ENCODE measurements around the gene MEX3D. TPM values are rescaled to one million over a fixed set of nuclear protein-coding genes. Genes with fewer than 3 reads are reported as not detected.

MEX3D gene
- total RNA-seq, result 1 to 10 TPM; 6.7 to 8.2 TPM

DNA sequence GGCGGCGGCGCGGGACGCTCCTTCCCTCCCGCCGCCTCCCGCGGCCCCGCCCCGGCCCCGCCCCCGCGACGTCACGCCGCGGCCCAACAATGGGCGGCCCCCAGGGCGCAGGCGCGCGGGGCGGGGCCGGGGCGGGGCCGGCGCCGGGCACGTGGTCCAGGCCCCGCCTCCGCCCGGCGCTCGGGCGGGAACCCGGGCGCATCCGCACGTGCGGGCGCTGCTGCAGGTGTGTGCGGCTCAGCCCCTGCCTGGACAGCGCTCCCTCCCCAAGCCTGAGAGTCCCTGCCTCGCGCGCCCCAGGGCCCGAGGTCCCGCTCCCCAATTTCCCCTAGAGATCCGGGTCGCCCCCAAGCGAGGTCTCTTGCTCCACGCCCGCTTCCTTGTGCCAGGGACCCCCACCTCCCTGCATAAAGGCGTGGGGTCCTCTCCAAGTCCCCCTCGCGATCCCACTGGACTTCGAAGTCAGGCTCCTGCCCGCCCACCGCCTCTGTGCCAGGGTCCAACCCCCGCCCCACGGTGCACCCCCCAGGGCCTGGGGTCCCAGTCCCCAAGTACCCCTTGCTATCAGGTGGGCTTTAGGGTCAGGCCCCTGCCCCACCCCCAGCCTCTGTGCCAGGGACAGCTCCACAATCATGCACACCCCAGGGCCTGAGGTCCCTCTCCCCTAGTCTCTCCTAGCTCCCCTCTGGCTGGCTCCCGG, at the start of gene MEX3D:
Gene MEX3D (minus strand): TSS at position 6 of the 700 bp plus-strand sequence. CDS start 267 bp downstream, outside the sequence.
- Mint-ChIP-seq H3K27me3 (peaks cover 4% of the 10 kb centered on the region), H3K4me3 (peak within 1 kb of the TSS; percentile 42), H3K9me3 (no peaks in the 10 kb centered on the region), H3K36me3 (ENCODE audit: low read depth) (no peaks in the 10 kb centered on the region), H3K4me1 (no peaks in the 10 kb centered on the region), H3K27ac (no peak within 1 kb of the TSS)
- ATAC-seq (replicated peaks), result peak; percentile 92

- Mint-ChIP-seq H3K4me3 (peak overlapping the region; percentile 14), H3K4me1 (peaks cover 18% of the 10 kb centered on the region), H3K27me3 (no peaks in the 10 kb centered on the region), H3K27ac (peak overlapping the region; percentile 78), H3K9me3 (no peaks in the 10 kb centered on the region), H3K36me3 (ENCODE audit: low read depth) (peaks cover 50% of the 10 kb centered on the region)
- peak; percentile 63 for ATAC-seq (replicated peaks)
These were observed 48.8 kb upstream of the MEX3D start for GRCh38 chr19:1616875-1617274.

DNA sequence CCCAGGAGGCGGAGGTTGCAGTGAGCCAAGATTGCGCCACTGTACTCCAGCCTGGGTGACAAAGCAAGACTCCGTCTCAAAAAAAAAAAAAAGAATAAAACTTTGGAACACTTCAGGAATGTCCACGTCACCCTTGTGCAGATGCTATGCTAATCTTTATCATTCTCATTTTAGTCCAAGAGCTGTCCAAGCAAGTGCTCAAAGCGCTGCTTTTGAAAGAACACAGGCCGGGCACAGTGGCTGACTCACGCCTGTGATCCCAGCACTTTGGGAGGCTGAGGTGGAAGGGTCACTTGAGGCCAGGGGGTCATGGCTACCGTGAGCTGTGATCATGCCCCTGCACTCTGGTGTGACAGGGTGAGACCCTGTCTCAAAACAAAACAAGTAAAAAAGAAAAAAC, 48.3 kb upstream of the MEX3D start:
- Mint-ChIP-seq H3K9me3 (no peaks in the 10 kb centered on the region), H3K4me3 (peak overlapping the region; percentile 14), H3K4me1 (peaks cover 18% of the 10 kb centered on the region), H3K36me3 (ENCODE audit: low read depth) (peaks cover 53% of the 10 kb centered on the region), H3K27me3 (no peaks in the 10 kb centered on the region), H3K27ac (peak overlapping the region; percentile 78)
- no peak for ATAC-seq (replicated peaks)

DNA sequence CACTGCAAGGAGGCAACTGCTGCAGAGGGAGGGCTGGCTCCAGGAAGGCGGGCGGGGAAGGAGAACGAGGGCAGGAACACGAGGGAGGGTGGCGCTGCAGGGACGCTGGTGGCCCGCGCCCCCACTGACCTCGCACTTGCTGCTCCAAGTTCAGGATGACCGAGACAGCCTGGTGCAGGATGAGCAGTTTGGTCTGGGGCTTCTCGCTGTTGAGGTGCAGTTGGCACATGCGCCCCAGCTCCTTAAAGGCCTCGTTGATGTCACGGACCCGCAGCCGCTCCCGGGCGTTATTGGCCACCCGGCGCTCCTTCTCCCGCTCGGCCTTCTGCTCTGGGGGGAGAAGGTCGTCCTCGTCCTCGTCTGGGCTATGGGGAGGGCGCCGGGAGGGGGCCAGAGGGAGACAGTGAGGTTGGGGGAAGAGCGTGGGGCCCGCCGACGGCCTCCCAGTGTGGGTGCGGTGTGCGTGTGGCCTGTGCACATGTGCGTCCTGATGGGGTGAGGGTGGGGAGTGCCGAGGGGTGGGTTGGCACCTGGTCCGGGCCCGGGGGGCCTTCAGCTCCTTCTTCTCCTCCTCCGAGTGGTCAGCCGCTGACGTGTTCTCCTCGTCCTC, 47.1 kb upstream of the MEX3D start:
- ATAC-seq (replicated peaks), result no peak

GRCh38 chr19:1613808-1614570, 45.9 kb upstream of the MEX3D start:
- H3K27me3 Mint-ChIP-seq, result no peaks in the 10 kb centered on the region

More for the DNA sequence above, 47.1 kb upstream of the MEX3D start:
- Mint-ChIP-seq H3K27me3 (no peaks in the 10 kb centered on the region), H3K36me3 (ENCODE audit: low read depth) (peaks cover 64% of the 10 kb centered on the region), H3K4me1 (peaks cover 18% of the 10 kb centered on the region), H3K27ac (no peak overlapping the region), H3K4me3 (no peak overlapping the region), H3K9me3 (no peaks in the 10 kb centered on the region)

GRCh38 chr19:1613146-1613545, 45.0 kb upstream of the MEX3D start:
- no peak for ATAC-seq (replicated peaks)
- Mint-ChIP-seq H3K9me3 (no peaks in the 10 kb centered on the region), H3K4me1 (peaks cover 16% of the 10 kb centered on the region), H3K27ac (no peak overlapping the region), H3K27me3 (no peaks in the 10 kb centered on the region), H3K4me3 (no peak overlapping the region), H3K36me3 (ENCODE audit: low read depth) (peaks cover 61% of the 10 kb centered on the region)

More at GRCh38 chr19:1613808-1614570, 45.9 kb upstream of the MEX3D start:
- H3K9me3 Mint-ChIP-seq, result no peaks in the 10 kb centered on the region
- no peak for ATAC-seq (replicated peaks)
- no peak overlapping the region for H3K27ac Mint-ChIP-seq
- peaks cover 64% of the 10 kb centered on the region for H3K36me3 Mint-ChIP-seq (ENCODE audit: low read depth)
- no peak overlapping the region for H3K4me3 Mint-ChIP-seq
- peaks cover 22% of the 10 kb centered on the region for H3K4me1 Mint-ChIP-seq

DNA sequence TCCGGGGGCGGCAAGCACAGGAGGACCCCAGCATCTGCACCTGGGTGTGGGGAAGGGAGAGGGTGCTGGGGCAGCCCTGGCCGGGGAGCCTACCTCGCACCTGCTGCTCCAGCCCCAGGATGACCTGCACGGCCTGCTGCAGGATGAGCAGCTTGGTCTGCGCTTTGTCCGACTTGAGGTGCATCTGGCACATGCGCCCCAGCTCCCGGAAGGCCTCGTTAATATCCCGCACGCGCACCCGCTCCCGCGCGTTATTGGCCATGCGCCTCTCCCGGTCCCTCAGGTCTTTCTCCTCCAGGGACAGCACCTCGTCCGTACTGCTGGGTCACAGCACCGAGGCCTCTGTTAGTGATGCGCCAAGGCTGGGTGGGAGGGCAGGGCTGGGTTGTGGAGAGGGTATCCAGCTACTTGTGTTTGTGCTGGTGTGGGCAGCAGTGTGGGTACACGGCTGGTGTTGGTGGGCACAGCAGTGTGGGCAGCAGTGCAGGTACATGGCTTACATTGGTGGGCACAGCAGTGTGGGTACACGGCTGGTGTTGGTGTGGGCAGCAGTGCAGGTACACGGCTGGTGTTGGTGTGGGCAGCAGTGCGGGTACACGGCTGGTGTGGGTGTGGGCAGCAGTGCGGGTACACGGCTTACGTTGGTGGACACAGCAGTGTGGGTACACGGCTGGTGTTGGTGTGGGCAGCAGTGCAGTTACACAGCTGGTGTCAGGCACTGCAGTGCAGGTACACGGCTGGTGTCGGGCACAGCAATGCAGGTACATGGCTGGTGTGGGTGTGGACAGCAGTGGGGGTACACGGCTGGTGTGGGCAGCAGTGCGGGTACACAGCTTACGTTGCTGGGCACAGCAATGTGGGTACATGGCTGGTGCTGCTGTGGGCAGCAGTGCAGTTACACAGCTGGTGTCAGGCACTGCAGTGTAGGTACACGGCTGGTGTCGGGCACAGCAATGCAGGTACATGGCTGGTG, 44.3 kb upstream of the MEX3D start:
- no peaks in the 10 kb centered on the region for H3K27me3 Mint-ChIP-seq
- H3K36me3 Mint-ChIP-seq (ENCODE audit: low read depth), result peaks cover 58% of the 10 kb centered on the region
- H3K4me3 Mint-ChIP-seq, result no peak overlapping the region

DNA sequence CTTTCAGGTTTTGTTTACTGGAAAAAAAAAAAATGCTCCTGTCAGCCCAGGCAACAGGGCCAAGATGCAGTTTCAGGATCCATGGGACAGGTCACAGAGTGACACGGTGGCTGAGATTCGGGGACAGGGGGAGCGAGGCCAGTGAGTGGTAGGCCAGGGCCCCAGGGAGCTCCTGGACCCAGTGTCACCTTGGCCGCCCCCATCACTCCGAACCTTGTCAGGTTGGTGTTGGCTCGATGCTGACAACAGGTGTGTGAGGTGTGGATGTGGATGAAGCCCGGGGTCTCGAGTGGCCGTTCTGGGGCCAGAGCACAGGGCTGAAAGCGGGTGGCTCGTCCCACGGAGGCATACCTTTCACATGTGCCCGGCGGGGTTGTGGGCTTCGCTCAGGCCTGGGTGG, 43.2 kb upstream of the MEX3D start:
- Mint-ChIP-seq H3K4me3 (no peak overlapping the region), H3K4me1 (peaks cover 3% of the 10 kb centered on the region), H3K36me3 (ENCODE audit: low read depth) (peaks cover 48% of the 10 kb centered on the region), H3K27me3 (no peaks in the 10 kb centered on the region), H3K27ac (no peak overlapping the region), H3K9me3 (no peaks in the 10 kb centered on the region)
- no peak for ATAC-seq (replicated peaks)

More for the DNA sequence above, 44.3 kb upstream of the MEX3D start:
- peaks cover 12% of the 10 kb centered on the region for H3K4me1 Mint-ChIP-seq
- ATAC-seq (replicated peaks), result no peak
- no peak overlapping the region for H3K27ac Mint-ChIP-seq
- H3K9me3 Mint-ChIP-seq, result no peaks in the 10 kb centered on the region

GRCh38 chr19:1610579-1610978, 42.5 kb upstream of the MEX3D start:
- Mint-ChIP-seq H3K27ac (no peak overlapping the region), H3K36me3 (ENCODE audit: low read depth) (peaks cover 41% of the 10 kb centered on the region), H3K4me1 (peaks cover 7% of the 10 kb centered on the region), H3K4me3 (no peak overlapping the region), H3K27me3 (no peaks in the 10 kb centered on the region), H3K9me3 (no peaks in the 10 kb centered on the region)
- ATAC-seq (replicated peaks), result no peak

DNA sequence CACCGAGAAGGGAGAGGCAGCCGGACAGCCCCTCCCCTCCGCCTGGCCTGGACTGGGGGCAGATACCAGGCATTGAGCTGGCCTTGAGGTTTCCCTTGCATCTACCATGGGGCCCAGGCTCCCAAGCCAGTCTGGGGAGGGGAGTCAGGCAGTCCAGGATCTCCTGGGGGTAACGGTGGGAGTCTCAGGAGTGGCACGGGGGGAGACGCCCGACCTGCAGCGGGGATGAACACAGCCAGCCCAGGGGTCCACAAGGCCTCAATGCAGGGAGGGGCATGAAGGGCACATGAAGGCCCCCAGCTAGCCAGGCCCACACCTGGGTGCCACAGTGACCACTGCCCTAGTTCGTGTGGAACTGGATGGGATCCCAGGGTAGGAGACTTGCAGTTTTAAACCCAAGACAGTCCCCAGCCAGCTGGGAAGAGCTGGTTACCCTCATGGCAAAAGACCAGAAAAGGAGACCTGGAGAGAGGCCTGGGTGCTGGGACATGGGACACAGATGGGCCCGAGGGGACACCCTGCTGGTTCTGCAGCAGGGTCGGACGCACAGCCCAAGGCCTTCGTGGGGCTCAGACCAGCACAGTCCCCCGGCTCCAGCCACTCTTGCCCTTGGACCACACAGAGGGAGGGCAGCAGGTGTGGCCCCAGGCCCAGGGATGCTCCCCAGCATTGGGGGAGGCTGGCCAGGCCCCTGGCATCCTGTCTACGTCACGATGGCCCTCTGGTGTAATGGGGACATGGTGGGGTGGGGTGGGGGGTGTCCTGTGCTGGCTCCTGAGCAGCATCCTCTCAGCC, 41.8 kb upstream of the MEX3D start:
- H3K36me3 Mint-ChIP-seq (ENCODE audit: low read depth), result peaks cover 35% of the 10 kb centered on the region
- H3K4me3 Mint-ChIP-seq, result peak overlapping the region; percentile 48
- H3K9me3 Mint-ChIP-seq, result no peaks in the 10 kb centered on the region
- H3K27me3 Mint-ChIP-seq, result no peaks in the 10 kb centered on the region
- H3K27ac Mint-ChIP-seq, result peak overlapping the region; percentile 75
- ATAC-seq (replicated peaks), result no peak
- H3K4me1 Mint-ChIP-seq, result peaks cover 7% of the 10 kb centered on the region

DNA sequence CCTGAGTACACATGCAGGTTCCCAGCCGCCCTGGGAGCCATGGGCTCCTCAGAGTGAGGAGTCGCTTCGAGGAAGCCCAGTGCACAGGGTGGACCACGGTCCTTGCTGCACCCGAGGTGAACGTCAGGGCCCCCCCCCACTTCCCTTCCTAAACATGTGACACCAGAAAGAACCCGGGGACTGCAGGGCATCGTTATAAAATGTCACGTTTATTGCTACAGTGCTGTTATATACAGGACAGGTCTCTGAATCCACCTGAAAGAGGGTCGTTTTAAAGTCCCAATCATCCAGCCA, 40.9 kb upstream of the MEX3D start:
- peak overlapping the region; percentile 48 for H3K4me3 Mint-ChIP-seq
- H3K36me3 Mint-ChIP-seq (ENCODE audit: low read depth), result peaks cover 33% of the 10 kb centered on the region
- no peaks in the 10 kb centered on the region for H3K27me3 Mint-ChIP-seq
- H3K27ac Mint-ChIP-seq, result peak overlapping the region; percentile 75
- peaks cover 7% of the 10 kb centered on the region for H3K4me1 Mint-ChIP-seq
- no peaks in the 10 kb centered on the region for H3K9me3 Mint-ChIP-seq
- ATAC-seq (replicated peaks), result no peak

GRCh38 chr19:1608359-1609102, 40.4 kb upstream of the MEX3D start:
- ATAC-seq (replicated peaks), result no peak
- Mint-ChIP-seq H3K27ac (peak overlapping the region; percentile 75), H3K27me3 (no peaks in the 10 kb centered on the region), H3K9me3 (no peaks in the 10 kb centered on the region), H3K36me3 (ENCODE audit: low read depth) (peaks cover 31% of the 10 kb centered on the region), H3K4me1 (peaks cover 7% of the 10 kb centered on the region), H3K4me3 (peak overlapping the region; percentile 48)

DNA sequence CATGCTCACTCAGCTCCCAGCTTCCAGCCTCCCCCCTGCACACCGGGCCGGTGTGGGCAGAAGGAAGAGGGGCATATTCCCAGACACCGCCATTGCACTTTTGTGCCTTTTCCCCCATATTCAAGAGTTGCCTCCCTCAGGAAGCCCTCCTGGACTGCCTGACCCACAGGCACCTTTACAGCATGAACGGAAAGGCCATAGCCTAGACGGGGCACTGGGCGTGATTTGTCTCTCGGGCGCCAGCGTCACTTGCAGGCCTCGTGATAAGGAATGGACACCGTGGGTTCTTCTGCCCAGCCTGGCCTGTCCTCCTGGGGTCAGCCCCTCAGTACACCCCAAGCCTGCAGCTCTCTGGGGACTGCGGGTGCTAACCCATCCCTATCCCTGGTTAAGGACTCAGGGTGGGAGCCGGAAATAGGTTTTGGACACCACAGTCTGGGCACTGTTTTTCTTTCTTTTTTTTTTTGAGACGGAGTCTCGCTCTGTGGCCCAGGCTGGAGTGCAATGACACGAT, 38.1 kb upstream of the MEX3D start:
- H3K36me3 Mint-ChIP-seq (ENCODE audit: low read depth), result peaks cover 32% of the 10 kb centered on the region
- peak overlapping the region; percentile 90 for H3K27ac Mint-ChIP-seq
- H3K4me1 Mint-ChIP-seq, result peaks cover 7% of the 10 kb centered on the region
- peak; percentile 13 for ATAC-seq (replicated peaks)
- no peaks in the 10 kb centered on the region for H3K27me3 Mint-ChIP-seq
- H3K9me3 Mint-ChIP-seq, result no peaks in the 10 kb centered on the region
- H3K4me3 Mint-ChIP-seq, result peak overlapping the region; percentile 89
